HEK293 (cell line): ENCODE measurements around the gene TLE6.

Source experiments
- CTCF ChIA-PET: fragments of 350-600 bp; formaldehyde crosslinking; extraction: SDS; loops from one replicate; lab custom pipeline; 2021; ENCODE audit warnings: antibody characterized with exemption; lab: Yijun Ruan, JAX
- POLR2A ChIA-PET: fragments of 300-600 bp; formaldehyde crosslinking; extraction: SDS; loops from one replicate; lab custom pipeline; 2020; ENCODE audit warnings: antibody characterized with exemption, inconsistent platforms; lab: Yijun Ruan, JAX
- H3K27ac ChIP-seq: fragments of 200-500 bp; sonication (Bioruptor generic); 2 replicates; pipeline ENCODE4 v1.5.1; 2014; ENCODE audit warnings: low read depth, low read length, control low read depth, inconsistent platforms; ENCODE audit errors: extremely low read depth
- H3K36me3 ChIP-seq, 2 experiments: fragments of 200-500 bp in 1 of 2; sonication (Bioruptor generic) in 1 of 2; 1 replicate in 1 of 2; 2 replicates in 1 of 2; pipeline ENCODE4 v1.5.1; 2014 to 2017; ENCODE audit warnings: inconsistent platforms in 2 of 2, low read length in 2 of 2; ENCODE audit not compliant: control insufficient read depth in 2 of 2, insufficient read depth in 1 of 2
- H3K4me1 ChIP-seq: fragments of 200-500 bp; sonication (Bioruptor generic); 2 replicates; pipeline ENCODE4 v1.5.1; 2014; ENCODE audit warnings: mild to moderate bottlenecking, low read length, inconsistent platforms; ENCODE audit not compliant: control insufficient read depth, insufficient read depth
- H3K4me3 ChIP-seq: 2 replicates; pipeline ENCODE4 v1.5.1; 2011; ENCODE audit warnings: low read depth, mild to moderate bottlenecking, control low read depth, low read length, moderate library complexity
- H3K9me3 ChIP-seq: fragments of 200-500 bp; sonication (Bioruptor generic); 2 replicates; pipeline ENCODE4 v1.5.1; 2014; ENCODE audit warnings: low read depth, low read length, inconsistent platforms; ENCODE audit not compliant: control insufficient read depth, insufficient read depth
- CTCF ChIP-seq: fragments of 450-650 bp; formaldehyde crosslinking; IDR thresholded peaks from 2 replicates; pipeline ENCODE4 v1.5.1; 2016; ENCODE audit warnings: missing biosample characterization, missing genetic modification characterization
- EGR2 ChIP-seq: fragments of 450-650 bp; formaldehyde crosslinking; IDR thresholded peaks from 2 replicates; pipeline ENCODE4 v1.5.1; 2016; ENCODE audit warnings: low read depth, missing biosample characterization, missing genetic modification characterization
- GLIS1 ChIP-seq: fragments of 450-650 bp; formaldehyde crosslinking; IDR thresholded peaks from 2 replicates; pipeline ENCODE4 v1.5.1; 2016; ENCODE audit warnings: missing biosample characterization, missing genetic modification characterization
- HOXC10 ChIP-seq: sonication (generic); formaldehyde crosslinking; IDR thresholded peaks from 2 replicates; pipeline ENCODE4 v1.8.1; 2023; ENCODE audit warnings: mild to moderate bottlenecking, missing genetic modification reagents
- OSR2 ChIP-seq: fragments of 450-650 bp; formaldehyde crosslinking; IDR thresholded peaks from 2 replicates; pipeline ENCODE4 v1.5.1; 2016; ENCODE audit warnings: missing biosample characterization, missing genetic modification characterization
- PBX3 ChIP-seq: sonication (generic); formaldehyde crosslinking; IDR thresholded peaks from 2 replicates; pipeline ENCODE4 v1.8.1; 2022; ENCODE audit warnings: mild to moderate bottlenecking, moderate library complexity, missing genetic modification reagents
- SETDB1 ChIP-seq: IDR thresholded peaks from one replicate; pipeline ENCODE4 v1.6.1; 2017; ENCODE audit warnings: mild to moderate bottlenecking, low read length, moderate library complexity, mixed read lengths; ENCODE audit not compliant: insufficient read length
- WT1 ChIP-seq: fragments of 450-650 bp; formaldehyde crosslinking; IDR thresholded peaks from 2 replicates; pipeline ENCODE4 v1.5.1; 2016; ENCODE audit warnings: missing biosample characterization, missing genetic modification characterization
- ZBTB17 ChIP-seq: fragments of 450-650 bp; formaldehyde crosslinking; IDR thresholded peaks from 2 replicates; pipeline ENCODE4 v1.5.1; 2016; ENCODE audit warnings: missing biosample characterization, missing genetic modification characterization
- ZBTB20 ChIP-seq: fragments of 450-650 bp; formaldehyde crosslinking; IDR thresholded peaks from 2 replicates; pipeline ENCODE4 v1.5.1; 2016; ENCODE audit warnings: missing biosample characterization, missing genetic modification characterization
- ZBTB21 ChIP-seq: fragments of 450-650 bp; formaldehyde crosslinking; IDR thresholded peaks from 2 replicates; pipeline ENCODE4 v1.5.1; 2017; ENCODE audit warnings: missing biosample characterization, missing genetic modification characterization
- ZBTB7A ChIP-seq: fragments of 450-650 bp; formaldehyde crosslinking; IDR thresholded peaks from 2 replicates; pipeline ENCODE4 v1.5.1; 2016; ENCODE audit warnings: low read depth, missing biosample characterization, missing genetic modification characterization
- ZFHX2 ChIP-seq: fragments of 450-650 bp; formaldehyde crosslinking; conservative IDR thresholded peaks from 2 replicates; pipeline ENCODE4 v1.5.1; 2016; ENCODE audit warnings: missing biosample characterization, missing genetic modification characterization
- ZNF155 ChIP-seq: fragments of 450-650 bp; formaldehyde crosslinking; IDR thresholded peaks from 2 replicates; pipeline ENCODE4 v1.5.1; 2016; ENCODE audit warnings: missing biosample characterization, missing genetic modification characterization
- ZNF175 ChIP-seq: fragments of 450-650 bp; formaldehyde crosslinking; IDR thresholded peaks from 2 replicates; pipeline ENCODE4 v1.5.1; 2016; ENCODE audit warnings: missing biosample characterization, missing genetic modification characterization
- ZNF214 ChIP-seq: fragments of 450-650 bp; formaldehyde crosslinking; IDR thresholded peaks from 2 replicates; pipeline ENCODE4 v1.5.1; 2017; ENCODE audit warnings: missing biosample characterization, mild to moderate bottlenecking, missing genetic modification characterization, borderline replicate concordance
- ZNF341 ChIP-seq: fragments of 450-650 bp; formaldehyde crosslinking; IDR thresholded peaks from 2 replicates; pipeline ENCODE4; 2016; ENCODE audit warnings: low read depth, missing biosample characterization, missing genetic modification characterization
- ZNF394 ChIP-seq: fragments of 450-650 bp; formaldehyde crosslinking; IDR thresholded peaks from 2 replicates; pipeline ENCODE4 v1.5.1; 2016; ENCODE audit warnings: missing biosample characterization, missing genetic modification characterization, mild to moderate bottlenecking, moderate library complexity, borderline replicate concordance
- ZNF423 ChIP-seq: fragments of 450-650 bp; formaldehyde crosslinking; IDR thresholded peaks from 2 replicates; pipeline ENCODE4 v1.5.1; 2016; ENCODE audit warnings: missing biosample characterization, missing genetic modification characterization
- ZNF544 ChIP-seq: fragments of 450-650 bp; formaldehyde crosslinking; IDR thresholded peaks from 2 replicates; pipeline ENCODE4 v1.5.0; 2017; ENCODE audit warnings: missing biosample characterization, missing genetic modification characterization
- ZNF747 ChIP-seq: fragments of 450-650 bp; formaldehyde crosslinking; IDR thresholded peaks from 2 replicates; pipeline ENCODE4 v1.5.1; 2016; ENCODE audit warnings: missing biosample characterization, missing genetic modification characterization
- ZSCAN30 ChIP-seq: fragments of 450-650 bp; IDR thresholded peaks from 2 replicates; pipeline ENCODE4 v1.5.1; 2018; ENCODE audit warnings: missing biosample characterization, mild to moderate bottlenecking, missing genetic modification characterization, moderate library complexity
- ZSCAN4 ChIP-seq: fragments of 450-650 bp; formaldehyde crosslinking; IDR thresholded peaks from 2 replicates; pipeline ENCODE4 v1.5.1; 2017; ENCODE audit warnings: missing biosample characterization, missing genetic modification characterization
- TF ChIP-seq, protein P1 (sequence below): fragments of 450-650 bp; formaldehyde crosslinking; IDR thresholded peaks from 2 replicates; pipeline ENCODE4 v1.5.1; 2016; ENCODE audit warnings: missing biosample characterization, missing genetic modification characterization
- TF ChIP-seq, protein P2 (sequence below): fragments of 450-650 bp; formaldehyde crosslinking; IDR thresholded peaks from 2 replicates; pipeline ENCODE4 v1.5.1; 2017; ENCODE audit warnings: missing biosample characterization, missing genetic modification characterization

Gene TLE6

GRCh38 chr19:2974342-2975041 is 2.9 kb upstream of the TLE6 start:
- no peaks in the 10 kb centered on the region; the same call in 1 of the 2 replicates for H3K4me1 ChIP-seq
- no peak overlapping the region for H3K4me3 ChIP-seq
- POLR2A ChIA-PET = interaction anchor here (1.7 kb wide), 1 partner anchor 61 kb away, joined by 5 read pairs; no protein-coding TSS in a partner anchor
- no peak for TF ChIP-seq ZNF214 (tag by site-specific recombination)
- TF ChIP-seq, protein P1, sequence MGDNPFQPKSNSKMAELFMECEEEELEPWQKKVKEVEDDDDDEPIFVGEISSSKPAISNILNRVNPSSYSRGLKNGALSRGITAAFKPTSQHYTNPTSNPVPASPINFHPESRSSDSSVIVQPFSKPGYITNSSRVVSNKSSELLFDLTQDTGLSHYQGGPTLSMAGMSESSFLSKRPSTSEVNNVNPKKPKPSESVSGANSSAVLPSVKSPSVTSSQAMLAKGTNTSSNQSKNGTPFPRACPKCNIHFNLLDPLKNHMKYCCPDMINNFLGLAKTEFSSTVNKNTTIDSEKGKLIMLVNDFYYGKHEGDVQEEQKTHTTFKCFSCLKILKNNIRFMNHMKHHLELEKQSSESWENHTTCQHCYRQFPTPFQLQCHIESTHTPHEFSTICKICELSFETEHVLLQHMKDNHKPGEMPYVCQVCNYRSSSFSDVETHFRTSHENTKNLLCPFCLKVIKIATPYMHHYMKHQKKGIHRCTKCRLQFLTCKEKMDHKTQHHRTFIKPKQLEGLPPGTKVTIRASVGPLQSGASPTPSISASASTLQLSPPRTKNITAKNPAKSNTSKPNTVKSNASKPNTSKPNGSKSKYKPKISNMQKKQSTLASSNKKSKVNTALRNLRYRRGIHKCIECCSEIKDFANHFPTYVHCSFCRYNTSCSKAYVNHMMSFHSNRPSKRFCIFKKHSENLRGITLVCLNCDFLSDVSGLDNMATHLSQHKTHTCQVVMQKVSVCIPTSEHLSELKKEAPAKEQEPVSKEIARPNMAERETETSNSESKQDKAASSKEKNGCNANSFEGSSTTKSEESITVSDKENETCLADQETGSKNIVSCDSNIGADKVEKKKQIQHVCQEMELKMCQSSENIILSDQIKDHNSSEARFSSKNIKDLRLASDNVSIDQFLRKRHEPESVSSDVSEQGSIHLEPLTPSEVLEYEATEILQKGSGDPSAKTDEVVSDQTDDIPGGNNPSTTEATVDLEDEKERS (tag by site-specific recombination) = no peak
- TF ChIP-seq CTCF (tag by site-specific recombination) = no peak
- peak; percentile 65 for TF ChIP-seq WT1 (tag by site-specific recombination)
- TF ChIP-seq, protein P2, sequence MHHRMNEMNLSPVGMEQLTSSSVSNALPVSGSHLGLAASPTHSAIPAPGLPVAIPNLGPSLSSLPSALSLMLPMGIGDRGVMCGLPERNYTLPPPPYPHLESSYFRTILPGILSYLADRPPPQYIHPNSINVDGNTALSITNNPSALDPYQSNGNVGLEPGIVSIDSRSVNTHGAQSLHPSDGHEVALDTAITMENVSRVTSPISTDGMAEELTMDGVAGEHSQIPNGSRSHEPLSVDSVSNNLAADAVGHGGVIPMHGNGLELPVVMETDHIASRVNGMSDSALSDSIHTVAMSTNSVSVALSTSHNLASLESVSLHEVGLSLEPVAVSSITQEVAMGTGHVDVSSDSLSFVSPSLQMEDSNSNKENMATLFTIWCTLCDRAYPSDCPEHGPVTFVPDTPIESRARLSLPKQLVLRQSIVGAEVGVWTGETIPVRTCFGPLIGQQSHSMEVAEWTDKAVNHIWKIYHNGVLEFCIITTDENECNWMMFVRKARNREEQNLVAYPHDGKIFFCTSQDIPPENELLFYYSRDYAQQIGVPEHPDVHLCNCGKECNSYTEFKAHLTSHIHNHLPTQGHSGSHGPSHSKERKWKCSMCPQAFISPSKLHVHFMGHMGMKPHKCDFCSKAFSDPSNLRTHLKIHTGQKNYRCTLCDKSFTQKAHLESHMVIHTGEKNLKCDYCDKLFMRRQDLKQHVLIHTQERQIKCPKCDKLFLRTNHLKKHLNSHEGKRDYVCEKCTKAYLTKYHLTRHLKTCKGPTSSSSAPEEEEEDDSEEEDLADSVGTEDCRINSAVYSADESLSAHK = no peak
- TF ChIP-seq ZBTB21 (tag by site-specific recombination) = no peak
- TF ChIP-seq ZNF394 (tag by site-specific recombination) = 0 out of 2 replicates have a peak, but pooled peaks have one; percentile 21
- TF ChIP-seq ZNF155 = no peak
- peak; percentile 40 for TF ChIP-seq ZFHX2 (tag by site-specific recombination)
- TF ChIP-seq OSR2 (tag by site-specific recombination) = peak; percentile 58
- peak; percentile 65 for TF ChIP-seq EGR2 (tag by site-specific recombination)
- no peak for TF ChIP-seq ZNF175 (tag by site-specific recombination)
- no peak for TF ChIP-seq PBX3 (CRISPR knock-in tag)
- TF ChIP-seq GLIS1 (tag by site-specific recombination) = peak; percentile 54; the same call in 1 of the 2 replicates
- H3K9me3 ChIP-seq = no peaks in the 10 kb centered on the region
- CTCF ChIA-PET = interaction anchor here (0.9 kb wide), 1 partner anchor 101 kb away, joined by 3 read pairs; no protein-coding TSS in a partner anchor
- no peaks in the 10 kb centered on the region for H3K36me3 ChIP-seq
- no peak overlapping the region for H3K27ac ChIP-seq

- no peak for TF ChIP-seq WT1 (tag by site-specific recombination)
- peak; percentile 73 for TF ChIP-seq ZBTB17 (tag by site-specific recombination)
- no peak for TF ChIP-seq ZBTB7A
- peak; percentile 69 for TF ChIP-seq ZNF341 (tag by site-specific recombination)
- no peak for TF ChIP-seq ZSCAN4 (tag by site-specific recombination)
- TF ChIP-seq HOXC10 = no peak
- peak; percentile 98 for TF ChIP-seq ZBTB20 (tag by site-specific recombination)
- TF ChIP-seq SETDB1 = no peak
- TF ChIP-seq ZNF544 (tag by site-specific recombination) = no peak
- TF ChIP-seq ZNF747 (tag by site-specific recombination) = no peak
- TF ChIP-seq ZSCAN30 (tag by site-specific recombination) = no peak
- TF ChIP-seq ZNF423 (tag by site-specific recombination) = no peak
- ChIA-PET POLR2A (interaction anchor here (0.6 to 2.1 kb wide), 5 partner anchors 9 to 76 kb away, joined by 3 to 15 read pairs (median 6); partner anchors contain the start of gene ZNF57), CTCF (interaction anchor here (0.6 to 1.2 kb wide), 4 partner anchors 7 to 398 kb away, joined by 3 to 4 read pairs (median 4); no protein-coding TSS in a partner anchor)
- Histone ChIP-seq H3K9me3 (no peaks in the 10 kb centered on the region), H3K4me1 (no peaks in the 10 kb centered on the region; the same call in 1 of the 2 replicates), H3K36me3 (no peaks in the 10 kb centered on the region), H3K27ac (no peak overlapping the region; the same call in 1 of the 2 replicates), H3K4me3 (peak overlapping the region; percentile 44)
Measured at GRCh38 chr19:2976609-2977000, 759 bp upstream of the TLE6 start.
